GM21825 (cell line): ENCODE measurements around the gene OR2D2.
"Not testable (repeated sequence)": the region's sequence is repeated elsewhere in the genome, so short reads cannot be mapped to it uniquely, and the experiment has no call there.

Experiments
- ATAC-seq: cut with Tn5 transposase; IDR thresholded peaks from one replicate; pipeline ENCODE4 v1.9.1; 2021; ENCODE audit warnings: mild to moderate bottlenecking, moderate library complexity; ENCODE audit not compliant: unreplicated experiment

Gene OR2D2, protein sequence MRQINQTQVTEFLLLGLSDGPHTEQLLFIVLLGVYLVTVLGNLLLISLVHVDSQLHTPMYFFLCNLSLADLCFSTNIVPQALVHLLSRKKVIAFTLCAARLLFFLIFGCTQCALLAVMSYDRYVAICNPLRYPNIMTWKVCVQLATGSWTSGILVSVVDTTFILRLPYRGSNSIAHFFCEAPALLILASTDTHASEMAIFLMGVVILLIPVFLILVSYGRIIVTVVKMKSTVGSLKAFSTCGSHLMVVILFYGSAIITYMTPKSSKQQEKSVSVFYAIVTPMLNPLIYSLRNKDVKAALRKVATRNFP

DNA sequence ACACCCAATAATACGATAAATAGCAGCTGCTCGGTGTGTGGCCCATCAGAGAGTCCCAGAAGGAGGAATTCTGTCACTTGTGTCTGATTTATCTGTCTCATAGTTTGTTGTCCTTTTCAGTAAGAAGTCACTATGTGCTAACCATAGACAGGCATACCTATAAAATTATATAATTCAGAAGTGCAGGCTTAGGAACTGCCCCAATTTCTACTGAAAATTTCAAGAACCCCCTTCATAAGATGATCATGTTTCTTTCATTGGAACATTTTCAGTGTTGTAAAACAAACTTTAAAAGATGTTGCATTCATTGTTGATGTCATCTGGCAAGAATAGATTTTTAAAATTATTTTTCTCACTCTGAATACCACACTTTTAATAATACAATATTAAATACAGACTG is at the start of gene OR2D2:
Gene OR2D2, minus strand, starts transcription at position 101 of the 400 bp plus-strand sequence. Its CDS starts 0 bp downstream, at position 101.
- ATAC-seq, result no peak

DNA sequence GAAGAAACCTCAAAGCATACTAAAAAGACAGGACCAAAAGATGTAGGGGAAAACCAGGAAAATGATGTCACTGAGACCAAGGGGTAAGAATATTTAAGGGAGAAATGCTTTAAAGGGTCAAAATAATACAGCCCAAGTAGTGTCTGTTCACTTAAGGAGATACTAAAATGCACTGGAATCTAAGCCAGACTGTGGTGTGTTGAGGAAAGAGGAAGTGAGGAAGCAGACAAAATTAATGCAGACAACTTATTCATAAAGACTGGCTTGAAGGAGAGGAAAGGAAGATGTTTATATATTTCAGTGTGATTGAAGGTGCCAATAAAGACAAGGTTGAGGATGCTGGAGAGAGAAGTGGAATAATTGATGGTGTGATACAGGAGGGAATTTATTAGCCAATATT is 49.7 kb upstream of the OR2D2 start:
- no peak for ATAC-seq

DNA sequence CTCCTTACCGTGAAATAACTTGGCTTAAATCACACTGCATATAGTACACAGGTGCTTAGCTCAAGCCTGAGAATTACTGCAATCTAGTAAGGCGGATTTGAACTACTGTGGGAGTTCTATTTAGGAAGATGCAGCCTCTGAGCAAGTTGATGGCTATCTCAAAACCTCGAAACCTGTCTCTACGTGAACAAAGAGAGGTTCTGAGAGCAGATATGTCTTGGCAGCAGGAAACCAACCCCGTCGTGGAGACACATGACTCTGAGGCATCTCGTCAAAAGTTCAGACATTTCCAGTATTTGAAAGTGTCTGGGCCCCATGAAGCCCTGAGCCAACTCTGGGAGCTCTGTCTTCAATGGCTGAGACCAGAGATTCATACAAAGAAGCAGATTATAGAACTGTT is 39.8 kb upstream of the OR2D2 start:
- ATAC-seq, result no peak

DNA sequence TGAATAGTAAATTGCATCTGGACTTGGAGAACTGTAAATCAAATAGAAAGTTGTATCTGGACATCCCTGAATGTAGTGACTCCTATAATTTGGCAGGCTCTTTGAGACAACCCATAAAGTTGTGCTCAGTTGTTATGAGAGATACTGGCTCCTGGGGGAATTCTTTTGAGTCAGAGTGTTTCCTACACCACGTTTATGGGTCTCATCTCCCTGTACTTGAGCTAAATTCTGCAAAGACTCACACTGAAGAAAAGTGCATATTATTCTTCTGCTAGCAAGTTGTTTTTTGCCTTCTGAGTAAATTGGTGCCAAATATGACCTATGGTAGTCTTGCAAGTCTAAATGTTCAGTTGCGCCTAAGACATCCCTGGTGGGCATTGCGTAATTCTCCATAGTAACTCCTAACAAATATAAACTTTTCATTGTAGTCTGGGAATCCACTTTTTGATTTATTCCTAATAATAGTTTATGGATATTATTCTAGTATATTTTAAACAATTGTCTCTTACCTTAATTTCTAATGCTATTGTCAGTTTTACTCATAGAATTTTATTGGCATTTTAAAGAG is 38.9 kb upstream of the OR2D2 start:
- ATAC-seq, result no peak

DNA sequence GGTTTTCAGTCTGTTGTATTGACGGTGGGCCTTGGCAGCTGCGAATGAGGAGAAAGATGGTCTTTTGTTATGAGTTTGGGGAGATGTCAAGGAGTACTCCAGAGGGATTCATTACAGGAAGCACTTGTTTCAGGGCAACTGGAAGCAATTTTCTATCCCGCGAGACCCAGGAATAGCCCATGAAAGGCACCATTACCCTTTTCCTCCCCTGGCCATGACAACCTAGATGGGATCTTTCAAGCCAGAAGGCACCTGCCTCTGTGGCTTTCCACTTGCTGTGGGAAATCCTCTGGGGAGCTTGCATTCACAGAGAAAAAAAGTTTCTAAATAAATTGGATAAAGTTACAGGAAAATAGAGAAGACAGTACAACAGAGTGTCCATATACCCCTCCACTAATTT is 36.6 kb upstream of the OR2D2 start:
- no peak for ATAC-seq

DNA sequence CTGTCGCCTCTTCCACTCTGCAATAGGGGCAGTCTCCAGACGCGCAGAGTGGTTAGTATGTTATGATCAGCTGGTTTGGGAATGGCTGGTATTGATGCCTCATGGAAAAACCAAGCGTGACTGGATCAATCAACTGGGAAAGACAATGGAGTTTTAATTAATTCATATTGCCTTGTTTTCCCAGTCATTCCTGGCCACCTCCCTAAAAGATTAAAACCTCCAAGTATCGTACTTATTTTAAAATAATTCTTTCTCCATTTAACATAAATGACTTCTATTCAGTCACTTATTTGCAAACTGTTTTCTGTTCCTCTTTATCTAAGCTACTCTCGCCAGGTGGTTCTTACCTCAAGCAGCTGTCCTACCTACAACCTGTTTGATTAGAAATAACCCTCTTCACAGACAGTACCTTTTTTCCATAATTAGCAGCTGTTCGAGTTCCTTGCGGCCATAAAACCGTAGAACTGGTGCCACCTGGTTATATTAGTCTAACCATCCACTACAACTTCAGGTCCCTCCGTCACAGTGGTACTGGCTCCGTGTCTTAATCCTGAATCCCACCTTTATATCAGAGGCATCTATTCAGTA is 34.8 kb upstream of the OR2D2 start:
- peak; percentile 53 for ATAC-seq

DNA sequence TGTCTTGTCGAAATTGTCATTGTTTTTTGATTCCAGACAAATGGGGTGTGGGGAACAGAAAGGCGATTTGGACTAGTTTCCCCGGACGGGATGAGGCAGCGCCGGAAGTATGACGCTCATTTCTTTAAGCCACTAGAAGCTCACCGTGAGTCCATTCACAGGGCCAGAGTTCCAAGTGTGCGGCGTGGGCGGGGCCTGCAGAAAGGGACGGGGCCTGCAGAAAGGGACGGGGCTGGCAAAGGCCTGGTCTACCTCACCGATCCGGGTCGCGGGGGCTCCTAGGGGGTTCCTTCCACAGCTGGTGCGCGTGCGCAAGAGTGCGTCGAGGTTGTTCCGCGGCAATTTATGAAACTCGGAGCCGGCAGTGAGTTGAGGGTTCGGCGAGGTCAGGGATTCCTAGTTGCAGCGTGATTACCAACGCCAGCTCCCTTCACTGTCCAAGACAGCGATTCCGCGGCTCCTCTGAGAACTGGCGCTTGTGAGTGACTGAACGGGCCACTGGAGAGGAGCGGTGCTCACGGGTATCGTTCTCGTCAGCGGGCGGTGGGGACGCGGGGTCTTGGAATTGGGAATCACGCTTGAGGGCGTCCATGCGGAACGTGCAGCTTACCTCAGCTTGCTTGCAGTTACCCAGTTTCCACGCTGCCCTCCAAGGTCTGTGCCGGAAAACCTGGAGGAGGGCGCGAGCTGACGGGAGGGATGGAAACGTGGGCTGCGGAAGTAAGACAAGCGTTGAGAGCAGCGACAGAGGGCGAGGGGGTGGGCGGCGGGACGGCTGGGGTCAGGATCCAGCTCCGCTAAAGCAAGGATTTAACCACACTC is 34.1 kb upstream of the OR2D2 start, which contains the start of gene ZNF215:
Gene ZNF215, plus strand, starts transcription at position 219 of the 822 bp plus-strand sequence. CDS start 5,847 bp downstream, outside the sequence.
- ATAC-seq, result peak; percentile 64

DNA sequence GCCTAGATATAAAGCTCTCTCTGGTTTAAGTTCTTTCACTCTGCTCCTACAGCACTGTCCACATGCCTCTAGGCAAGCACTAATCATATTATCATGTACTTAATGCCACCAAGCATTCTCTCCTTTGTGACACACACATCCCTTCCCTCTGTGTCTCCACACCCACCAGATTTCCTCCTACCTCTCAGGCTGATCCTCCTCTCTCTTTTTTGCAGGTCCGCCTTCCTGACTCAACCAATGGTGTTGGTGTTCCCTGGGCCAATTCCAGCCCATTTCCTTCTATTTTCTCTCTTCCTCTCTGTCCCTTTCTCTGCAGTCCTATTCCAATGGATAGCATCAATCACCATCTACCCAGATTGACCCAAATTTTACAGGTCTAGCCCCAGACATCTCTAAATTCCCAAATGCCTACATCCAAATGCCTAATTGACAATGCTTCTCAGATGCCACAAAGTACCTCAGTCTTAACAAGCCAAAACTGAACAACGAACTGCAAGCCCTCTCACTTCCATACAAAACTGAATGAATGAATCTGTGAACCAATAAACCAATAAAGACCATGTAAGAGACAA is 33.4 kb upstream of the OR2D2 start:
- no peak for ATAC-seq

DNA sequence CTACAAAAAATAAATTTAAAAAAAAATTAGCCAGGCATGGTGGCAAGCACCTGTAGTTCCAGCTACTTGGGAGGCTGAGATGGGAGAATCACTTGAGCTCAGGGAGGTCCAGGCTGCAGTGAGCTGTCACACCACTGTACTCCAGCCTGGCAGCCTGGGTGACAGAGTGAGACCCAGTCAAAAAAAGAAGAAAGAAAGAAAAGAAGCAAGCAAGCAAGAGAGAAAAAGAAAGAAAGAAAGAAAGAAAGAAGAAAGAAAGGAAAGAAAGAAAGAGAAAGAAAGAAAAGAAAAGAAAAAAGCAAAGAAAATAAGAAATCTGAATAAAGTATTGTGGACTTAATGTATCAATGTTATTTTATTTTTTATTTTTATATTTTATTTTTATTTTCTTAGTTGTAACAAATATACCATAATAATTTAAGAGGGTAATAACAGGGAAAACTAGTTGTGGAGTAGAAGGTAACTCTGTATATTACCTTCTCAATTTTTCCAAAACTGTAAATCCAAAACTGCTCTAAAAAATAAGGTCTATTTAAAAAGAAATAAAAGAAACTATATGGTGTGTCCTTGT is 32.8 kb upstream of the OR2D2 start:
- no peak for ATAC-seq

DNA sequence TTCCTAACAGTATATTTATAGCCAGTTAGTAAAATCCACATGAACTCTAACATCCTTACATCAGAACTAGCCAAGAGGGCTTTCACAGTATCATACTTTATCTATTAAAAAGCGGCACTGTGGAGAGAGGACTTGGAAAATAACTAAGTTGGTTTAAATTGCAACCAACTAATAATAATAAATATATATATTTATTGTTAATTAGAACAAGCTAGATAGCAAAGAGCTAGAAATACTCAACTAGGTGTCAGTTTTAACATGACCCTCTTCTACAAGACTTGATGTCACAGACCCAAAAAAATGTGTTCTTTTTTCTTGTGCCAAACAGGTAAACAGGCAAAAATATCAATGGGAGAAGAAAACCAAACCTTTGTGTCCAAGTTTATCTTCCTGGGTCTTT is 28.4 kb upstream of the OR2D2 start, which contains the start of gene OR2D3:
Gene OR2D3, plus strand, starts transcription at position 301 of the 400 bp plus-strand sequence. Its CDS starts 0 bp downstream, at position 301.
- no peak for ATAC-seq

DNA sequence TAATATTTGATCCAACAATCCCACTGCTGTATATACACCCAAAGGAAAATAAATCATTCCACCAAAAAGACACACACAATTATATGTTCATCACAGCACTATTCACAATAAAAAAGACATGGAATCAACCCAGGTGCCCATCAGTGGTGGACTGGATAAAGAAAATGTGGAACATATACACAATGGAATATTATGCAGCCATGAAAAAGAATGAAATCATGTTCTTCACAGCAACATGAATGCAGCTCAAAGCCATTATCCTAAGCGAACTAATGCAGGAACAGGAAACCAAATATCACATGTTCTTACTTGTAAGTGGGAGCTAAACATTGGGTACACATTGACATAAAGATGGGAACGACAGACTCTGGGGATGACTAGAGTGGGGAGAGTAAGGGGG is 27.4 kb upstream of the OR2D2 start:
- ATAC-seq, result no peak

DNA sequence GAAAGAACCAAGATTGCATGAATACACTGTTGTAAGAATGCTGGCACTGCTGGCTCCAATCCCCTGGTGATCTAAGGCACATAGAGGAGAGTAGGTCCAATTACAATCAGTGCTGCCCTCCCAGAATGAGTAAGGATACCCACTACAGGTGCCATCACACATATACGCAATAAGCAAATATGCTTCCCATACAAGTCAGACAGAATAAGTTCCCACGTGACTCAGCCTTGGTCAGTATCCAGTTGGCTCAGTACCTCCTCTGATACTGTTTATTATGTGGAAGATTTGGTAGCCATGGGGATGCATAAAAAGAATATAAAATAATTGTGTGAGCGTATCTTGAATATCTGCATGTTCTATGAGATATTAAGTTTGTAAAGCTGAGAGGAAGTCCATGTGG is 19.6 kb upstream of the OR2D2 start:
- no peak for ATAC-seq

DNA sequence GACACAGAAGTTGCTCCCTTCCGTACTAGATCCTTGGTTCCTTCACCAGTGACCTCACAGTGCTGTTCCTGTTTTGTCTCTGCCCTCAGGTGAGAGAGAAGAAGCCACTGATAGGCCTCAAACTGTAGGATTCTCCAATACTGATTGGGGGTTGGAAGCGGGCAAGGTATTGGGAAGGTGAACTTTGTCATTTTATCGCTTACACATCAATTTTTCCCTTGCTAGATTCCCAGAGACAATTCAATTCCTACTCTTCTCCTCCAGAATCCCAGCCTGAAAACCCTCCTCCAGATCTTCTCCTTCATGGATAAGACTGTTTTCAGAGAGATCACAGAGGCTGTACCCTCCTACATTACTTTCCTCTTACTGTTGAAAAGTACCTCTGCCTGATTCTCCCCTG is 19.1 kb upstream of the OR2D2 start:
- no peak for ATAC-seq

DNA sequence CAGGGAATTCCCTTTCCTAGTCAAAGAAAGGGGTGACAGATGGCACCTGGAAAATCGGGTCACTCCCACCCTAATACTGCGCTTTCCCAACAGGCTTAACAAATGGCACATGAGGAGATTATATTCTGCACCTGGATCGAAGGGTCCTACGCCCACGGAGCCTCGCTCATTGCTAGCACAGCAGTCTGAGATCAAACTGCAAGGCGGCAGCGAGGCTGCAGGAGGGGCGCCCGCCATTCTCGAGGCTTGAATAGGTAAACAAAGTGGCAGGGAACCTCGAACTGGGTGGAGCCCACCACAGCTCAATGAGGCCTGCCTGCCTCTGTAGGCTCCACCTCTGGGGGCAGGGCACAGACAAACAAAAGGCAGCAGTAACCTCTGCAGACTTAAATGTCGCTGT is 12.5 kb upstream of the OR2D2 start:
- ATAC-seq, result not testable (repeated sequence)

DNA sequence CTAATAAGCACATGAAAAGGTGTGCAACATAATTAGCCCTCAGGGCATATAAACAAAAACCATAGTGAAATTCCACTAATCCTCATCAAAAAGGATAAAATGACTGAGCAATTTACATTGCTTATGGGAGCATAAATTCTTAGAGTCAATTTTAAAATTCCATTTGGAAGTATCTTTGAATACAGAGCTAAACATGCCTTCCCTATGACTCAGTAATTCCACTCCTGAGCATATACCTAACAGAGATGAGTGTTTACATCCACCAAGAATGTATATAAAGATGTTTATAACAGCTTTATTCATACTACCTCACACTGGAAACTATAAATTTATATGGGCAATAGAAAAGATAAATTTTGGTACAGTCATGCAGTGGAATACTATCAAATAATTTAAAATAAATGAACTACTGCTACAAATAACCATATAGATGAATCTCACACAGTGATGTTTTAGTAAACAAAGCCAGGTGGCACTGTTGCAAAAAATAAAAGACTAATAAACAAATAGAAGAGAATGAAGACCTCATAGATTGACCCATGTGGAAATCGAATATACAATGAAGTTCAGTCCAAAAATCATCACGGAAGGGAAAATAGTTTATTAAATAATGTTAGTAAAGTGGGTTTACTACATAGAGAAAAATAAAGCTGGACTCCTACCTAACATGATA is 8.2 kb upstream of the OR2D2 start:
- ATAC-seq, result no peak

DNA sequence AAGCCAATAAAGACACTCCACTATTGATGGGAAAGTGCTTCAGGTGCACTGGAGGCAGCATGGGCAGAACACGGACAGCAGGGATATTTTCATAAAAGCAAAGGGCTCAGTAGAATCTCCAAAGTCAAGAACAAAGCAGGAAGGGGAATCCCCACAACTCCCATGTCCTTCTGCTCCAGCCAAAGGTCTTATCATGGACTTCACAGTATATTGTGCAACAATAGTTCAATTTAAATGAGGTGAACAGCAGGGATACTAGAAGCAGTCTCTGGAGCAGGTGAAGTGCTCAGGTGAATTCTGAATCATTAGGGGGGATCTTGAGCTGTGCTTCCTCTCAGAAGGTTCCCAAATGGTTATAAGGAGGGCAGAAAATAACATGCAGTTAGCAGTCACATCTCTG is 6.6 kb upstream of the OR2D2 start:
- ATAC-seq, result no peak

DNA sequence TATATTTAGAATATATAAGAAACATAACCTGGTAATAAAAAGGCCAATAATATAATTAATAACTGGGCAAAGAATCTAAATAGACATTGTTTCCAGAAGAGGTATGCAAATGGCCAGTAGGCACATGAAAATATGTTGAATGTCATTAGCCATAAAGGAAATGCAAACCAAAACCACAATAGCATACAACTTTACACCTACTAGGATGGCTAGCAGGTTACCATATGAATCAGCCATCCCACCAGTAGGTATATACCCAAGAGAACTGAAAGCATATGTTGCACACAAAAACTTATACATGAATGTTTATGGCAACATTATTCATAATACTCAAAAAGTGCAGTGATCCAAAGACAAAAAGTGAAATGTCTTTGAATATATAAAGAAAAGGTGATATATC is 2.7 kb upstream of the OR2D2 start:
- peak; percentile 93 for ATAC-seq

DNA sequence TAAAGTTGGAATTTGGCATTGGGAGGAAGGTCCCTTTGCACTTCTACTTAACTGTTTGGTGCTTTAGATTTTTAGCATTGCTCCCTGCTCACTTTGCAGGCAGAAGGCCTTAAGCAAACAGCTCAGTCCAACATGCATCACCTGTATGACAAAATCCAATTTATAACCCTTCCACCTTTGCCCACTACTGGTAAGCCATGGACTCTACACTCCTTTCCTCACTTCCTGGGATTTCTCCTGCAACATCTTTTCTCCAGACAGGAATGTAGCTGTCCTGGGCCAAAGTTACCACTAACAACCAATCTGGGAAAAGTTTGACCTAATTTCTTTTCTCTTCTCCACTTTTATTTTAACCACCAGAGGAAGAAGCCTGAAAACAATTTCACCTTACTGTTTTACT is 1.8 kb upstream of the OR2D2 start:
- no peak for ATAC-seq

DNA sequence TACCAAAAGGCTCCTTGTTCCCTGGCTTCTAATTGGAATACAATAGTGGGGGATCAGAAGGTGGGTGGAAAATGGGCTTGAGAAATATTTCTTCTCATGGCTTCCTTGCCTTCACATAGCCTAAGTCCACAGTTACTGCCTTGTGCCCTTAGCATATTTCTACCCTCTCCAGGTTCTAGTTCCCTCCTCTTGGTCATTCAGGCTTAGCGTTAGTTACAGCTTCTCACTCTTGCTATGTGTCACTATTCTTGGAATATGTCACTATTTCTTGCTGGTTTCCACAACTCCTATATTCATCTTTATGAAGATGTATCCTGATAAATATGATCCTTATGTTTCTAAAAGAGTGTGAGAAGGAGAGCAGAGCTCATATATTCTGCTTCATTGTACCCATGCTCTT is 2.5 kb downstream of the OR2D2 start:
- no peak for ATAC-seq

DNA sequence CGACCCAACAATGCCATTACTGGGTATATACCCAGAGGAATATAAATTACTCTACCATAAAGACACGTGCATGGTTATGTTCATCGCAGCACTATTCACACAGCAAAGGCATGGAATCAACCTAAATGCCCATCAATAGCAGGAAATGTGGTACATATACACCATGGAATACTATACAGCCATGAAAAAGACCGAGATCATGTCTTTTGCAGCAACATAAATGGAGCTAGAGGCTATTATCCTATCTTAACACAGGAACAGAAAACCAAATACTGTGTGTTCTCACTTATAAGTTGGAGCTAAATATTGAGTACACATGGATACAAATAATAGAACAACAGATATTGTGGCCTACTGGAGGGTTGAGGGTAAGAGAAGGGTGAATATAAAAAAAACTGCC is 3.5 kb downstream of the OR2D2 start:
- no peak for ATAC-seq
